Measurements from ENCODE around the gene WNK2.
"Not testable (repeated sequence)": the region's sequence is repeated elsewhere in the genome, so short reads cannot be mapped to it uniquely, and the experiment has no call there.

Gene WNK2

GRCh38 chr9:93183663-93184431 lies at the start of gene WNK2:
Gene WNK2, plus strand, starts transcription at chr9:93184139. Its CDS starts 791 bp downstream, at chr9:93184930.
- DNase-seq (ENCODE audit: low read depth, low spot score) = no peak

GRCh38 chr9:93134740-93135444 lies 49.0 kb upstream of the WNK2 start:
- DNase-seq (ENCODE audit: low read depth, low spot score) = no peak

- DNase-seq (ENCODE audit: low read depth, low spot score) = no peak
Observed at GRCh38 chr9:93136011-93136440, 47.9 kb upstream of the WNK2 start.

- DNase-seq (ENCODE audit: low read depth, low spot score) = no peak
Observed at GRCh38 chr9:93137362-93137761, 46.6 kb upstream of the WNK2 start.

- no peak for DNase-seq (ENCODE audit: low read depth, low spot score)
Observed at GRCh38 chr9:93138171-93138764, 45.7 kb upstream of the WNK2 start.

- no peak for DNase-seq (ENCODE audit: low read depth, low spot score)
Observed at GRCh38 chr9:93139365-93140182, 44.4 kb upstream of the WNK2 start.

GRCh38 chr9:93141771-93142483 lies 42.0 kb upstream of the WNK2 start:
- no peak for DNase-seq (ENCODE audit: low read depth, low spot score)

DNA sequence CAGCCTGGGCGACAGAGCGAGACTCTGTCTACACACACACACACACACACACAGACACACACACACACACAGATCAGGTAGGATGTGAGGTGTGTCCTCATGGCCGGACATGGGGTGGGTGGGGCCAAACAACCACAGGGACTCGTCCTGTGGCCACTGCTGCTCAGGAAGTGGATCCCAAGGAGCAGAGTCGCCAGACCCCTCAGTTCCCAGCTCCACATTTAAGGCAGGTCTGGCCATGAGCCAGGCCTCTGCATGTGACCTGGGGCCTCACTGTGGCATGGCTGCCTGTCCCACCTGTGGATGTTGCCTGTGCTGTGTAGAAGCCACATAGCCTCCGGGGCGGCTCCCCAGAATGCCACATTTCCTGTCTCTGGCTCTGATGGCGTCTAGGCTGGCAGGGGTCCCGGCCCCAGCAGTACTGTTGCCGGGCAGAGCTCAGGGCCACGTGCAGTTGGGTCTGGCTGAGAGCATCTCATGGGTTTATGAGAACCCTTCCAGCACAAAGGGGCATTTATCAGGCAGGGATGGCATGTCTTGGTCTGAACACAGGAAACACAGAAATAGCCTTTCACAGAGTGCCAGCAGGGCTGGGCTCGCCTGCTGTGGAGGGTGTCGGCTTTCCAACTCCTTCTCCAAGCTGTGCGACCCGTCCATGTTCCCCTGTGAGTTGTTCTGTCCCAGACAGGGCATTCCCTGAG lies 40.0 kb upstream of the WNK2 start:
- DNase-seq (ENCODE audit: low read depth, low spot score) = no peak

GRCh38 chr9:93146696-93147095 lies 37.2 kb upstream of the WNK2 start:
- DNase-seq (ENCODE audit: low read depth, low spot score) = not testable (repeated sequence)

- no peak for DNase-seq (ENCODE audit: low read depth, low spot score)
Observed at GRCh38 chr9:93147632-93148031, 36.3 kb upstream of the WNK2 start.

- no peak for DNase-seq (ENCODE audit: low read depth, low spot score)
Observed at GRCh38 chr9:93148721-93149120, 35.2 kb upstream of the WNK2 start.

- no peak for DNase-seq (ENCODE audit: low read depth, low spot score)
Observed at GRCh38 chr9:93149361-93149760, 34.6 kb upstream of the WNK2 start.

GRCh38 chr9:93151097-93151784 lies 32.7 kb upstream of the WNK2 start:
- DNase-seq (ENCODE audit: low read depth, low spot score) = no peak

DNA sequence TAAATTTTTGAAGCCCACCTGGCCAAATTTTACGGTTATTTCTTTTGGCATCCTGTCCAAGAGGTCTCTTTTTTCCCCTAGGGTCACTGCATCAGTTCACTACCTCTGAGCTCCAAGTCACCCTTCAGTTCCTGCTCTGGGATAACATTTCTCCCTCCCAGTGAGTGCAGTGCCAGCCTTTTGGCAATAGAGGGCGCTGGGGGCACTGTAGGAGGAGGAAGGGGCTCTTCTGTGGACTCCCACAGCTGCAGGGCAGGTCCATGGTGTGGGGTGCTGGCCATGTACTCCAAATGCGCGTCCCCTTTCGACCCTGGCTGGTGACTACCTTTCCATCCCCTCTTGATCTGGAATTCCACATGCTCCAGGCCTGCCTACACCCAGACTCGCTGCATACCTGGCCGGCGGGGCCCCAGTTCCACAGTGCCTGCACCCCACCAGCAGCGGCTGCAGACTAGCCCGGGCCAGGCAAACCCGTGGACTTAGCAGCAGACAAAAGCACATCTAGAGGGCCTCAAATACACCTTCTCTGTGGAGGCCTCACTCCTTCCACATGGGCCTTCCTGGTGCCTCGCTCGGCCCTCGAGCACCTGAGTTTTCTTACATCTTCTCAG lies 29.5 kb upstream of the WNK2 start:
- DNase-seq (ENCODE audit: low read depth, low spot score) = no peak

- no peak for DNase-seq (ENCODE audit: low read depth, low spot score)
Observed at GRCh38 chr9:93155716-93156474, 28.0 kb upstream of the WNK2 start.

DNA sequence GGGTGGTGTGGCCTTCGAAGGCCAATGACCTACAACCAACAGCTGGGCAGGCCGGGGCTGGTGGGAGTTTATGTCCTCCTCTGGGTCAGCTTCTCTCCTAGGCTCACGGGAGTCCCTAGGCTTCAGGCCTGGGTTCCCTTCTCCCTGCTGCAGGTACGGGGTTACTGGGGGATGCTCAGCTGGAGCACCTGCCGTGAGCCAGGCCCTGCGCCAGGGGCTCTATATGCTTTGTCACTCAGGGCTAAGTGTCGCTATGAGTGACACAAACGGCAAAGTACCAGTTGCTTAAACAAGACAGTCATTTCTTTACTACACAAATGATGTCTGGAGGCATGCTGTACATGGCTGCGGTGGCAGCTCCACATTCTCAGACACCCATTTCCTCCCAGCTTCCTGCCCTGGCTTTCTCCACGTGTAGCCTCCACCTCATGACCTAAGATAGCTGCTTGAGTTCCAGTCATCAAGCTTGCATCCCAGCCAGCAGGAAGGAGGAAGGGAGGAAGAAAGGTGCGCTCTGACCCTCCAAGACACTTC lies 27.4 kb upstream of the WNK2 start:
- DNase-seq (ENCODE audit: low read depth, low spot score) = no peak

GRCh38 chr9:93159601-93160471 lies 24.1 kb upstream of the WNK2 start:
- DNase-seq (ENCODE audit: low read depth, low spot score) = no peak

Data from iPS DF 19.7 (cell line).